Activated CD8-positive, alpha-beta memory T cell treated with anti-CD3 and anti-CD28 coated beads, Interleukin-2, amount 10 ng/mL, durations not matched to agents 7 days and 5 days (primary cell): ENCODE measurements around the gene PXYLP1. TPM values are rescaled to one million over a fixed set of nuclear protein-coding genes. Genes with fewer than 3 reads are reported as not detected.

Experiments
- ATAC-seq: fragments of 150-1000 bp; cut with Tn5 transposase; one replicate; pipeline ENCODE4 v1.10.0; 2021; ENCODE audit warnings: moderate library complexity
- CTCF ChIA-PET: fragments of 350-600 bp; sonication (Branson Sonifier 250); formaldehyde crosslinking; loops from one replicate; lab custom pipeline; 2021; ENCODE audit warnings: antibody characterized with exemption; lab: Charles Lee
- DNase-seq: peaks from one replicate; pipeline ENCODE4 v3.0.0-alpha.2; 2020
- H3K27ac Mint-ChIP-seq: one replicate; pipeline ENCODE4 v1.8.0; 2021; ENCODE audit warnings: mild to moderate bottlenecking, mixed read lengths
- H3K27me3 Mint-ChIP-seq: one replicate; pipeline ENCODE4 v1.8.0; 2021; ENCODE audit warnings: mixed read lengths
- H3K36me3 Mint-ChIP-seq: one replicate; pipeline ENCODE4 v1.8.0; 2021; ENCODE audit warnings: mild to moderate bottlenecking, mixed read lengths
- H3K4me1 Mint-ChIP-seq: one replicate; pipeline ENCODE4 v1.8.0; 2021; ENCODE audit warnings: mixed read lengths
- H3K4me3 Mint-ChIP-seq: one replicate; pipeline ENCODE4 v1.8.0; 2021; ENCODE audit warnings: mild to moderate bottlenecking, moderate library complexity, mixed read lengths
- H3K9me3 Mint-ChIP-seq: one replicate; pipeline ENCODE4 v1.8.0; 2022; ENCODE audit warnings: low read depth, mixed read lengths
- total RNA-seq, 2 experiments: library from RNA; stranded (reverse); gene quantifications; one replicate each; pipeline ENCODE4 v1.2.3, GENCODE V29; 2021

Gene PXYLP1
- total RNA-seq, 2 experiments from 2014 or later = 10.3 to 18.4 TPM

GRCh38 chr3:141233457-141234161 is 2.0 kb downstream of the PXYLP1 start:
- Mint-ChIP-seq H3K36me3 (peaks cover 16% of the 10 kb centered on the region), H3K27me3 (no peaks in the 10 kb centered on the region), H3K4me1 (peaks cover 72% of the 10 kb centered on the region), H3K9me3 (no peaks in the 10 kb centered on the region), H3K27ac (no peak overlapping the region), H3K4me3 (peak overlapping the region; percentile 43)
- DNase-seq (no peak), ATAC-seq (no peak)
- CTCF ChIA-PET = interaction anchor here (0.6 to 7.1 kb wide), 10 partner anchors 11 to 77 kb away, joined by 3 to 77 read pairs (median 40); no protein-coding TSS in a partner anchor

- peak overlapping the region; percentile 17 for H3K27ac Mint-ChIP-seq
- no peaks in the 10 kb centered on the region for H3K27me3 Mint-ChIP-seq
- no peak for DNase-seq
- no peak overlapping the region for H3K4me3 Mint-ChIP-seq
- ATAC-seq = no peak
- no peaks in the 10 kb centered on the region for H3K9me3 Mint-ChIP-seq
- CTCF ChIA-PET = interaction anchor here (1.0 to 7.1 kb wide), 7 partner anchors 10 to 69 kb away, joined by 3 to 77 read pairs (median 43); no protein-coding TSS in a partner anchor
- H3K36me3 Mint-ChIP-seq = peaks cover 22% of the 10 kb centered on the region
- H3K4me1 Mint-ChIP-seq = peaks cover 77% of the 10 kb centered on the region
Observed at GRCh38 chr3:141234283-141234682, 2.7 kb downstream of the PXYLP1 start.

- H3K9me3 Mint-ChIP-seq = no peaks in the 10 kb centered on the region
- H3K4me3 Mint-ChIP-seq = no peak overlapping the region
- CTCF ChIA-PET = interaction anchor here (0.7 to 7.1 kb wide), 6 partner anchors 9 to 76 kb away, joined by 3 to 77 read pairs (median 34); no protein-coding TSS in a partner anchor
- H3K4me1 Mint-ChIP-seq = peaks cover 79% of the 10 kb centered on the region
- ATAC-seq (no peak), DNase-seq (no peak)
- H3K36me3 Mint-ChIP-seq = peaks cover 30% of the 10 kb centered on the region
- H3K27me3 Mint-ChIP-seq = no peaks in the 10 kb centered on the region
- H3K27ac Mint-ChIP-seq = peak overlapping the region; percentile 6
Observed at GRCh38 chr3:141235661-141236171, 4.1 kb downstream of the PXYLP1 start.

GRCh38 chr3:141236361-141236760 is 4.7 kb downstream of the PXYLP1 start:
- Mint-ChIP-seq H3K27me3 (no peaks in the 10 kb centered on the region), H3K36me3 (peaks cover 32% of the 10 kb centered on the region), H3K9me3 (no peaks in the 10 kb centered on the region), H3K4me1 (peaks cover 82% of the 10 kb centered on the region), H3K4me3 (no peak overlapping the region), H3K27ac (peak overlapping the region; percentile 34)
- no peak for ATAC-seq
- no peak for DNase-seq
- CTCF ChIA-PET = interaction anchor here (0.7 to 7.1 kb wide), 6 partner anchors 8 to 75 kb away, joined by 3 to 64 read pairs (median 4); no protein-coding TSS in a partner anchor

- Mint-ChIP-seq H3K9me3 (no peaks in the 10 kb centered on the region), H3K36me3 (peaks cover 38% of the 10 kb centered on the region), H3K4me3 (peak overlapping the region; percentile 18), H3K27me3 (no peaks in the 10 kb centered on the region), H3K27ac (peak overlapping the region; percentile 69), H3K4me1 (peaks cover 82% of the 10 kb centered on the region)
- DNase-seq (peak; percentile 65), ATAC-seq (peak; percentile 75)
- CTCF ChIA-PET = interaction anchor here (0.8 to 1.6 kb wide), 14 partner anchors 9 to 217 kb away, joined by 3 to 8 read pairs (median 3); no protein-coding TSS in a partner anchor
Observed at GRCh38 chr3:141237701-141238521, 6.3 kb downstream of the PXYLP1 start.

GRCh38 chr3:141239511-141240281 is 8.1 kb downstream of the PXYLP1 start:
- Mint-ChIP-seq H3K4me1 (peaks cover 73% of the 10 kb centered on the region), H3K4me3 (no peak overlapping the region), H3K9me3 (no peaks in the 10 kb centered on the region), H3K27me3 (no peaks in the 10 kb centered on the region), H3K36me3 (peaks cover 43% of the 10 kb centered on the region), H3K27ac (peak overlapping the region; percentile 12)
- ATAC-seq = no peak
- CTCF ChIA-PET = interaction anchor here (1.7 to 1.9 kb wide), 2 partner anchors 8 to 62 kb away, joined by 6 to 12 read pairs; partner anchors contain the start of gene PXYLP1
- no peak for DNase-seq

GRCh38 chr3:141240286-141240685 is 8.7 kb downstream of the PXYLP1 start:
- Mint-ChIP-seq H3K9me3 (no peaks in the 10 kb centered on the region), H3K4me3 (no peak overlapping the region), H3K4me1 (peaks cover 67% of the 10 kb centered on the region), H3K36me3 (peaks cover 41% of the 10 kb centered on the region), H3K27me3 (no peaks in the 10 kb centered on the region), H3K27ac (no peak overlapping the region)
- no peak for DNase-seq
- no peak for ATAC-seq
- CTCF ChIA-PET = interaction anchor here (1.7 to 1.9 kb wide), 2 partner anchors 9 to 62 kb away, joined by 6 to 12 read pairs; partner anchors contain the start of gene PXYLP1

- Mint-ChIP-seq H3K27me3 (no peaks in the 10 kb centered on the region), H3K9me3 (no peaks in the 10 kb centered on the region), H3K4me3 (no peak overlapping the region), H3K4me1 (peaks cover 64% of the 10 kb centered on the region), H3K27ac (no peak overlapping the region), H3K36me3 (peaks cover 38% of the 10 kb centered on the region)
- CTCF ChIA-PET = interaction anchor here (0.7 to 1.9 kb wide), 3 partner anchors 9 to 61 kb away, joined by 3 to 12 read pairs (median 6); partner anchors contain the start of gene PXYLP1
- ATAC-seq = no peak
- DNase-seq = no peak
Observed at GRCh38 chr3:141240687-141241615, 9.3 kb downstream of the PXYLP1 start.

- H3K9me3 Mint-ChIP-seq = no peaks in the 10 kb centered on the region
- DNase-seq = no peak
- H3K4me3 Mint-ChIP-seq = no peak overlapping the region
- peaks cover 57% of the 10 kb centered on the region for H3K4me1 Mint-ChIP-seq
- no peaks in the 10 kb centered on the region for H3K27me3 Mint-ChIP-seq
- no peak for ATAC-seq
- CTCF ChIA-PET = interaction anchor here (0.7 to 1.4 kb wide), 3 partner anchors 10 to 37 kb away, joined by 3 to 5 read pairs (median 3); partner anchors contain the start of gene PXYLP1
- H3K27ac Mint-ChIP-seq = no peak overlapping the region
- H3K36me3 Mint-ChIP-seq = peaks cover 32% of the 10 kb centered on the region
Observed at GRCh38 chr3:141241616-141242376, 10.2 kb downstream of the PXYLP1 start.

- CTCF ChIA-PET = interaction anchor here (1.3 to 4.6 kb wide), 3 partner anchors 9 to 37 kb away, joined by 3 to 64 read pairs (median 5); partner anchors contain the start of gene PXYLP1
- ATAC-seq = no peak
- Mint-ChIP-seq H3K36me3 (peaks cover 32% of the 10 kb centered on the region), H3K27me3 (no peaks in the 10 kb centered on the region), H3K27ac (peak overlapping the region; percentile 70), H3K9me3 (no peaks in the 10 kb centered on the region), H3K4me1 (peaks cover 50% of the 10 kb centered on the region), H3K4me3 (no peak overlapping the region)
- DNase-seq = no peak
Observed at GRCh38 chr3:141242377-141243092, 10.9 kb downstream of the PXYLP1 start.
